ENCODE results near the gene CCNY.

The CCNY gene

DNA sequence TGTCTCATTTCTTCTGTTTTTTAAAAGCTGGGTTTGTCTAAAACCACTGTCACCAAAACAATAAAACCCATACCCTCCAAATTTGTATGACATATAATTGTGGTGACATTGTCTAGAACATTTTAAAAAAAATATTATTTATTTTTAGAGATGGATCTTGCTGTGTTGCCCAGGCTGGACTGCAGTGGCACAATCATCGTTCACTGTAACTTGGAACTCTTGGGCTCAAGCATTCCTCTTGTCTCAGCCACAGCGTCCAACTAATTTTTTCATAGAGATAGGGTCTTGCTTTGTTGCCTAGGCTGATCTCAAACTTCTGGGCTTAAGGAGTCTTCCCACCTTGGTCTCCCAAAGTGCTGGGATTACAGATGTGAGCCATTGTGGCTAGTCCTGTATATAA, 116.5 kb downstream of the CCNY start:
- no peak for DNase-seq (ENCODE audit: low read depth, low spot score)

DNA sequence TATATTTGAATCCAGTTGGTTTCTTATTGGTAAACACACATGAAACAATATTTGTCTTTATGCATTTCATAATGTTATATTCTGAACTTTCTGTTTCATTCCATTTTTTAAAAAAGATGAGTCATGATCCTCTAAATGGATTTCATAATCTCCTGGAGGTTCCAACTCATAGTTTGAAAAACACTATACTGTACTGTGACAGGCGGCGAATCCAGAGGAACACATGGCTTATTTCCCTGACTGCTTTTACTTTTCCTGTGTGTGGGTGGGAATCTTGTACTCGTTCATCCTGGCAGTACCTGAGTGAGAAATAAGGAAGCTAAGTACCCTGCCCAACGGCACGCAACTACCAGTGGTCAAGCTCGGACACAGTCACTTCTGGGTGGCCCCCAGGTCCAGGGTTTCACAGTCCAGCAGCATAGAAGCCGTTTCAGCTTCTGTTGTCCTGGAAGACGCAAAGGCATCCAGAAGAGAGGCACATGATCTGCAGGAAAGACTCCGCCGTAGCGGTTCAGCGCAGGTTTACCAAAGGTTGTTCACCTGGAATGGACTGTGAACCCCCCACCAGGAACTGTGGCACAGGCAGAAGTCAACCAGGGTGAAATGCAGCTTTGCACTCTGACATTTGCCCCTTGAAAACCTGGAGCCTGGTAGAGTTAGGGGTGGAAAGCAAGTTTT, 117.7 kb downstream of the CCNY start:
- no peak for DNase-seq (ENCODE audit: low read depth, low spot score)

DNA sequence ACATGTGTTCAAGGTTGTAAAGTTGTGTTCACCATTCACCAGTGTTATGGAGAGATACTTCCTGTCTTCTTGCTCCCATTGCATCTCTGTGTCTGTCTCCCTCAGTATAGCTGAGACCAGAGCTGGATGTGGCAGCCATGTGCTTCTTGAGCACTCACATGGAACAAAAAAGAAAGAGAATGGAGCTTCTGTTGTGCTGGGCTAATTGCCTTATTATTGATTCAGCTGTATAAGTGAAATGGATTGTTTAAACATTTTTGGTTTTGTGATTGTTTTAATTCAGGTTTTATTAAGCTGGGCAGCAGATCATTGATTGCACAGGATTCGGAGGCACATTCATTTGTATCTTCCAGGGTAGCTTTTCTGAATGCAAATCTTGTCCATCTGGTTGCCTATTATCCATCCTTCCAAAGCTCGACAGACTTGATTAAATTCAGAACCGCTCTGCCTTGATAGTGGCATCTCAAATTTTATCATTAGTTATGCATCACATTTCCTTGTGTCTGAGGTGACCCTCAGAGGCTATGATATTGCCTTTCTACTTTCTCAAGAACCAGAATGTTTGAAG, 119.9 kb downstream of the CCNY start:
- DNase-seq (ENCODE audit: low read depth, low spot score): no peak

DNA sequence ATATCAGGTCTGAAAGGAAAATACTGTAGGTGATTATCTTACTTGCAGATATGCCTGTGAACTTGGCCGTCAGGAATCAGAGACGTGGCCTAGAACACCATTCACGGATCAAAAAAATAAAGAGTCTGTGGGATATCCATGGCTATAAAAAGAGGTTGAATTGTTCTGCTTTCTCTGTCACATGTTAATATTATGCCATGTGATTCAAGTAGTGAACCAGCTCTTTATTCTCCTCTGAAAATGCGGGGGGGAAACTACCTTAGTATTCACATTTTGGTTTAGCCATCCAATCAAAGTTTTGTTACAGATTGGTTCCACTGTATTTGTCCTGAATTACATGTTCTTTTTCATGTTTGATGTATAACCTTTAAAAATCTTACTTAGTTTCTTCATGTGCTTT, 120.5 kb downstream of the CCNY start:
- no peak for DNase-seq (ENCODE audit: low read depth, low spot score)

DNA sequence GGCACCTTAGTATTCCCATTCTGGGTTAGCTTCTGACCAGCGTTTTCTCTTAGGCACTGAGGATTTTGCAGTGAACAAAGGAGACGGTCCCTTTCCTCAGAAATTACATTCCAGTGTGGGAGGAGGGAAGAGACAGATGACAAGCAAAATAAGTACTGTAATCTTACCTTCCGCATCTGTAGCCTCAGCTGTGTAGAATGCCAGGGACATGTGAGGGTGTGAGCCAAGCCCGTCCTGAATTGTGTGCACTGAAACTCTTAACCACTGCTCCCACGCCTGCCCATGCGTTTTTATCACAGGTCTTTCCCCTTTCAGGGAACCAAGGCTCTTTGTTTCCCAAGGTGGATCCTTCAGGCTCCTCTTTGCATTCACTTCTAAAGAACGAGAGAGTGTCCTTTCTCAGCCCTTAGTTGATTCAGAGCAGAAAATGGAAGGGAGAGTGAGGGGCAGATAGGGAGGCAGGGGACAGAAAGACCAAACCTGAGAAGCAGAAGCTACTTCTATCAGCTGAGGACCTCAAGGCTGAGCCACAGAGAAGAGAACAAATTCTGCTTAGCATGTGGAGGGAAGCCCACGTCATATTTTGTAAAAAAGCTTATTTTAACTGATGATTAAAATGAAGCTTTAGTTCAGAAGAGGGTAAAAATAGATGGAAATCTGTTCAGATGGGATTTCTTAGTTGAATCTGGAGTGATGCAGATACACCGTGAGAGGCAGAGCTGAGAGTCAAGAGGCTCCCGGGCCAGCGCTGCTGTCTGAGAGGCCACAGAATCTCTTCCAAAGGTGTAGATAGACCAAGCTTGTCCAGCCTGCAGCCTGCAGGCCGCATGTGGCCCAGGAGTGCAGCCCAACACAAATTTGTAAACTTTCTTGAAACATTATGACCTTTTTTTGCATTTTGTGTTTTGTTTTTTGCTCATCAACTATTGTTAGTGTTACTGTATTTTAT, 122.5 kb downstream of the CCNY start:
- DNase-seq (ENCODE audit: low read depth, low spot score): no peak

DNA sequence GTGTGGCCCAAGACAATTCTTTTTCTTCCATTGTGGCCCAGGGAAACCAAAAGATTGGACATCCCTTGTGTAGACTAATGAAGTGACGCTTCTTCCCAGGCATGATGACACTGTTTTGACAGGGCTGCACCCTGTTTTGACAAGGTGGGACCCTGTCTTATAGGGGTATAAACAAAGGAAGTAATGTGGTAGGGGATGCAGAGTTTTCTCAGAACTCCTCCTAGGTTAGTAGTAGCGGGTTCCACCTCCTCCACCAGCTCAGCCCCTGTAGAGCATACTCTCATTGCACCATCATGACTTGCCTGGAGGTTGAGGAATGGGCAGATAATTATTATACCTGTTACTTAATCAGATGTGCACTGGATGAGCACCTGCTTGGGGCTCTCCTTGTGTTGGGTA, 123.1 kb downstream of the CCNY start:
- no peak for DNase-seq (ENCODE audit: low read depth, low spot score)

DNA sequence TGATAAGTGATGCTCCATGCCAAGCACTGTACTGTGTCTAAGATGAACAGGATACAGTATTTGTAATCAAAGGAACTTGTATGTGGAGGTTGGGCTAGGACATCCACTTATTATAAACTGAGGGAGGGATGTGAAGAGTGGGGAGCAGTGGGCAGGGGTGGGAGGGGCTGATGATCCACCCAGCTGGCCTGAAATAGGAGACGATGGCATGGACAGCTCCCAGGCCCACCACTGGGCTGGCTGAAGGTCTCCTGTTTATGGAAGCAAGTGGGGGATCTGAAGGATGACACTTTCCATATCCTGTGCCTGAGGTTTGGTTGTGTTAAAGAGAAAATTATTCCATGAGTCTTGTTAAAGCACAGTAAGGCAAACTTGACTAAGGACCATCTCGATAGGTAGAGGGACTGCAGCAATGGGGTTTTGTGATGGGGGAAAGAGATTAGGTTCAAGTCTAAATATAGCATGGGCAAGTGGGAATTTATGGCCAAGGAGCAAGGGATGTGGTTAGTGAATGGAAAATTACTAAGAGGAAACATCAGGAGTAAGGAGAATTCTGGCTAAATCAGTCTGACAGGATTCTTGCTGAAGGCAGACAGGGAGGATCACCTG, 124.6 kb downstream of the CCNY start:
- no peak for DNase-seq (ENCODE audit: low read depth, low spot score)

DNA sequence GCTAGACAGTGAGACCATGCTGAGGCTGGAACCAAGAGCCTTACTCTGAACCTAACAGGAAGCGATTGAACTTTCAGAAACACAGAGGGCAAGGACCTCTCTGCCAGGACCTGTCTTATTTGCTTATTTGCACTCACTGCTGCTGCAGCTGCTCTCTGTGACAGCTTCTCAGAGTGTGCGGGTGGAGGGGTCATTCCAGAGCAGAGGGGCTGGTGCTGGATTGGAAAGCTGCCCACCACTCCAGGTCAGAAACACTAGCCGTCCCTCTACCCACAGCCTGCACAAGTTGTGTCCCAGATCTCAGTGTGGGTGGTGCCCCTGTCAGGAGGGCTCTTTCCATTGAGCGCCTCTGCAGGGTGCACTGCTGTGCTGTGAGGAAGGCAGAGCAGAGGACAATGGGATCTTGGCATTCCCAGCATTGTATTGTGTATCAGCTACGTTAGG, 126.2 kb downstream of the CCNY start:
- DNase-seq (ENCODE audit: low read depth, low spot score): no peak

DNA sequence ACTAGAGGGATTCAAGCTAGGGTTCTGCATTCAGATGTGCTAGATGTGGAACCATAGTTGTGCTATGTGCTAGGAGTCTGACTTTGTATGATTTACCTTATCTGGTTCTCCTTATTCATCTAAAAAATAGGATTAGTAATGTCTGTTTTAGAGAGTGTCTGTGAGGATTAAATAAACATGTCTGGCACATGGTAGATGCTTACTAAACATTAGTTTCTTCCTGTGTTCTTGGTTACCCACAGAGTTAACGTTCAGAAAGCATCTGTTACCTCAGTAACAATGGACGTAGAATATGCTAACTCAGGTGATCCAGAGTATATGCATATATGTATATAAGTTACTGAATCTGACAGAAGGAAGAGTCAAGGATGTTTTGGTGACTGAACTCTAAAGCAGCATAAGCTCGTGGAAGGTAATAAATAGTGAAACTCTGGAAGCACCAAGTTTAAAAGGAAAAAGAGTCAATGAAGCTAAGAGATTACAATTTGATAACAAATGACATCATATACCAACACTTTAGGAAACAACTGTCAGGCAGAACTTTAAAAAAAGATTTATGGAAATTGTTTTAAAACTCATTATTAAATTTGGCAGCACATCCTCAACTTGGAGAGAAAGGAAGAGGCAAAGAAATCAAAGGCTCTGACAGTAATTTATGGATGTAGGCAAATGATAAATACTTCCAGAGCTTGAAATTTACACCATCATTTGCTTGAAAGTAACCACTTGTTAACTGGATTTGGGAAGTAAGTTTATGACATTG, 127.0 kb downstream of the CCNY start:
- no peak for DNase-seq (ENCODE audit: low read depth, low spot score)

DNA sequence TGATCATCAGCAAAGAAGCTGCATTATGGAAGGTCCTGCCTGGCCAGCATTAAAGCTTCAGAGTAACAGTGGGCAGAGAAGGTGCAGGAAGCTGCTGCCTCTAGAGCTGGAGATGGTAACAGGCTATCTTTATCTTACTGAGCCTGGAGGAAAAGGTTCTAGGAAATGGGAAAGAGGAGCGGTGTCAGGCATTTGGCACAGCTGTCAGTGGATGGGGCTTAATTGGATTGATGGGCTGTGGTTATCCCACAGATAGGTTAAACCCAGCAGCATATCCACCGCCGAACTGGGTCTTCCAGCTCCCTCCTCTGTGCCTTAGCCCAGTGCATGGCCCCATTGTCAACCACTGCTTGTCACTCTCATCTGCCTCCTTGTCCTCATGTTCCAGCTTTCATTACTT, 127.6 kb downstream of the CCNY start:
- no peak for DNase-seq (ENCODE audit: low read depth, low spot score)

DNA sequence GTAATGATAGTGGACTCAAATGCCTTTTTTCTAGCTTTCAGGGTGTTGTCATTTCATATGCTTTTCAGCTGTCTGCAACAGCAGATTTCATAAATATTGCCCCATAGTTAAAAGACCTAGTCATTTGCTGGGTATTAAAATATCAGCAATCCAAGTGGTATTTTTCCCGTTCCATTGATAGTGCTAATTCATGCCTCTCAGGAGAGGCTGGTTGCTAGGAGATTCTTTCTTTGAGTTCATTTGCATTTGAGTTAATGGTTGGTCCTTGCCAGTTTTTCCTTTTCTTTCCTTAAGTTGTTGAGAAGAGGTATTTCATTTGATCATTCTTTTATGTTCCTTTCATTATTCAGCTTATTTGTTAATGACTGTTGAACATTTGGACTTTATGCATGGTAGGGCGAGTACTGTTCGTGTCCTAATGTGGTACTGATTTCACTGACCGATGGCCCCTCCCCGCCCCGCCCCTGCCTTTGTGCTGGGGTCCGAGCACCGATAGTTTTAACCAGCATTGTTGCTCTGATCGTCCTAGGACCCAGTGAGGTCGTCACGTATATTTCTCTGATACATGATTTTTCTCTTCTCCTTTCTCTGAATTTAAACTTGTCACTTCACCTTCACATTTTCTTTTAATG, 128.6 kb downstream of the CCNY start:
- no peak for DNase-seq (ENCODE audit: low read depth, low spot score)

DNA sequence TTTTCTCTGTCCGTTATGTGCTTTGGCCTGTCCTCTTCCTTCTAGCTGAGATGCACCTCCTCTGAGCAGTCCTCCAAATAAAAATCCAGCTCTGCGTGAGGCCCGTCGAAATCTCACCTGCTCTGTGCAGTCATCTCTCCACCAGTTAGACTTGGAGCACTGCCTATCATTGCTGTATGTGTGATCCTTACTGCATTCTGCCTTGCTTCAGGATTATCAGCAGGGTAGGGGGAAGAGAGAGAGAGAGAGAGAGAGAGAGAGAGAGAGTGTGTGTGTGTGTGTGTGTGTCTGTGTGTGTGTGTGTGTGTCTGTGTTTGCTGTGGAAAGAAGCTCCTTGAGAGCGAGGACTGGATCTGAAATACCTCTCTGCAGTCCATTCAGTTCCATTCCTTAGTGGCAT, 129.4 kb downstream of the CCNY start:
- no peak for DNase-seq (ENCODE audit: low read depth, low spot score)

DNA sequence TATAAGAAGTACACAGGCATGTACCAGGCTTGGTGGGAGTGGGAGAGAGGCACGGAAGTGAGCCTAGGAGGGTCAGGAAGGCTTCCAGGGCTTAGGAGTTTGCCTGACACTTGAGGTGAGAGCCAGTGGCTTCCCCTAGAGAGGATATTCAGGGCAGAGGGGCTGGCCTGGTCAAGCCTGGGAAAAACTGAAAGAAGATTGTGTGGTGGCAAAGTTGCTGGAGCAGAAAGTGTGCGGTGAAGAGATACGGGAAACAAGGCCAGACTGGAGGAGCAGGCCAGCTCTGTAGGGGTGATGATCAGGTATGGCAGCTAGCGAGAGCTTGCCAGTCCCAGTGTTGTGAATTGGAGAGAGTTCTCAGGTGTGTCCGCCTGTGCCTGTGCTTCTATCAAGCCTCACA, 129.9 kb downstream of the CCNY start:
- DNase-seq (ENCODE audit: low read depth, low spot score): no peak

DNA sequence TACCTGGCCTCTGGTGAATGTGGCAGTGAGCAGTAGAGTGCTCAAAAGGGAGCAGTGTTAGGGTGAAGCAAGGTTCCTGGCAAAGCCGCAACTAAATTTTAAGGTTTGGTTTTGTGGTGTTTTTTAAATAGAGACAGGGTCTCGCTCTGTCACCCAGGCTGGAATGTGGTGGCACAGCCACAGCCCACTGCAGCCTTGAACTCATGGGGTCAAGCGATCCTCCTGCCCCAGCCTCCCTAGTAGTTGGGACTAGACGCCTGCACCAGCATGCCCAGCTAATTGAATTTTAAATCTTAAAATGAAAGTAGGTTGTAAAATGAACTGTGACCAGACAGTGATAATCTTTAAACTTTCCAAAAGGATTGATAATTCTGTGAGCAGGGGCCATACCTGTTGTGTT, 130.4 kb downstream of the CCNY start:
- no peak for DNase-seq (ENCODE audit: low read depth, low spot score)

DNA sequence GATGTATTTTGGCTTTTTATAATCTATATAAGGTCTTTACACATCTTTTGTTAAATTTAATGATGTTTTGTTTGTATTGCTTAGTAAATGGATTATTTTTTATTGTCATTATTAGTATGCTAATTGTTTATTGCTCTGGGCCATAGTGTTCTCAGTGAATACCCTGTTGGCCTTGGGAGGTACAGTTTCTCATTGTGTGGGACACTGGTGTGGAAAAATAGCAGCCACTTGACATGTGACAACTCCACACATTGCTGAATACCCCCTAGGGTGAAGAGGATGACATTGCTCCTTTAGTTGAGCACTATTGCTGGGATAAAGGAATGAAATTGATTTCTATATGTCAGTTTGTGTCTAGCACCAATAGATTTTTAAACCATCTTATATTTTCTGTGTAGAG, 130.9 kb downstream of the CCNY start:
- no peak for DNase-seq (ENCODE audit: low read depth, low spot score)

DNA sequence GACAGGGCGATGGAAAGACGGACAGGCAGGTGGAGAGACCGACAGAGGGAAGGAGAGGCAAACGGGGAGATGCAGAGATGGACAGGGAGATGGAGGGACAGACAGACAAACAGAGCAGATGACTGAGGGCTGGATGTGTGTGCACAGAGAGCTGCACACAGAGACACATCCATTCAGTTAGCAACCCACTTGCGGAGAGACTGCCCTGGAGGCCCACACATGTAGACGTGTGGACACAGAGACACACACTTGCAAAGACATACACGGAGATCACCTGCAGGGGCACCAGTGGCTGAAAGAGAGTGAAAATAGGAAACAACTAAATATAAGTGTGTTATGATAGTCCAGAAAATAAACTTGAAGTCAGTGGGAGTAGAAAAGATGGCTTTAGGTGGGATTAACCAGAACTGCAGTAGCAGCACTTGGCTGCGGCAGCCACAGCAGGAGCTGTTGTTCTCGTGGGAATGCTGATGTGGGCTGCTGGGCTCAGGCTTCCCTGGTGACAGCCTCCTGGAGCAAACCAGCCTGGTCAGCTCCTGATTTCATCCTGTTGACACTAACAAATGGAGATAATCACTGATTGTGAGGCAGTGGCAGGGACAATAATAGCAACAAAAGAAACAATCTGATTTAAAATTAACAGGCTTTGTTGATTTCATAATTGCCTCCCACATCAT, 134.1 kb downstream of the CCNY start:
- no peak for DNase-seq (ENCODE audit: low read depth, low spot score)

DNA sequence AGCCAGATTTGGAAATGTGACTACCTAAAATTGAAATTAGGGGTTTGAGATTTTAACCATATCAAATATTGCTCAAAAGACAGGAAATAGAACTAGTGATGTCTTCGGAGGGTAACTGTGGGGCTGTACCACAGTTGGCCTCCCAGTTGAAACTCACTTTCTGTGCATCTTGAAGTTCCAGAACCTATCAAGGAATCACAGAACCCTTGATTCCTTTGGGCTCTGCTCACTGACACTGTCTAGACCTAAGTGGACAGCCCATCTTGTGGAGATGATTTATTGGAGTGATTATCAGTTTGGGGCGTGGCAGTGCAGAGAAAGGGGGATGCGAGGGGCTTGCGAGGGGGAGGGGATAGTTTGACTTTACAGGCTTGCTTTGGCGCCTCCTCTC, 134.6 kb downstream of the CCNY start:
- DNase-seq (ENCODE audit: low read depth, low spot score): no peak

DNA sequence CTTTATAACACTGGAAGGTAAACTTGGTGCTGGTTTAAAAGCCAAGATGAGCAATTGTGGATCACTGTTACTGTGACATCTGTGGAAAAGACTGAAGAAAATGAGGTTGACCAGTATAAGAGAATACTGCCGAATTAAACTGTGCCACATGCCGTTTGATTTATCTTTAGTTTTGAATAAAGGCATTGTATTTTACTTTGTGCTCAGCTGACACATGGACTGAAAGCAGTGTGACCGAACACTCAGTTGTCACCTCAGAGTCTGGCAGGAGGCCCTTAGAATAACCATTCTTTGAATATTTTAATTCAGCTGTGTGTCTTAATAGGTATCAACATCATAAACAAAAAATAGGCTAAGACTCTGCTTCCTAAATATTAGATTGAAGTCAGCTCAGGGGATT, 135.1 kb downstream of the CCNY start:
- no peak for DNase-seq (ENCODE audit: low read depth, low spot score)

DNA sequence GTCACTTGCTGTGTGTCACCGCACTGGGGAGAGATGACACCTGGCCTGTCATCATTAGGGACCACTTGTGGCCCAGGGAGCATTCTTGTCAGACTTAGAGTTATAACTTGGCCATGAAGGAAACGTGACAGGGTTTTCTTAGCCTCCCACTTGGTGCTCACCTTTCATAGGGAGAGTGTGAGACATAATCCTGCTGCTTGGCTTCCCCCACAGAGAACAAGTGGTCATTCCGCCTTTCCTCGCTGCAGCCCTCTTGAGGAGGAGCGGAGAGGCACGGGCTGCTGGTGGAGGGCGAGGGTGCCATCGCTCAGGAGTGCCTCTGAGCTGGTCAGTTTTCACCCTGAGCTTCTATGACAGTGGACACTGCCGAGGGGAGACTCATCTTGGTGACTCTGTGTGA, 143.8 kb downstream of the CCNY start:
- DNase-seq (ENCODE audit: low read depth, low spot score): no peak

DNA sequence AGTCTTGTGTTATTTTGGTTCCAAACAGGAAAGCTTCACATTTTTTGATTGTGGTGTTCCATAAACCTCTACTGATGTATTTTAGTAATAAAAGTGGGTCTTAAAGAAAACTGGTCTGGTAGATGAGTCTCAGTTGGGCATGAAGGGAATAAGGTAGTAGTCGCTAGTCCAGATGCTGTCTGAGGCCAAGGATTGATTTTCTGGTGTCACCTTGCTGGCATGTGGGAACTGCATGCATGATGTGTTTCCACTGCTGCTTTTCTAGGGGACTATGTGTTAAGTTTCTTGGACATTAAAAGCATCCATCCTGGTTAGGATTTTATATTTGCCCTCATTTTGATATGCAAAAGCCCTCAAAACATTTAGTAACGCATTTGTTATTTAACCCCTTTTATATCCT, 145.1 kb downstream of the CCNY start:
- no peak for DNase-seq (ENCODE audit: low read depth, low spot score)
